NCI-H1105 (cell line): ENCODE results near the gene UROC1.
"Not testable (repeated sequence)": the region's sequence is repeated elsewhere in the genome, so short reads cannot be mapped to it uniquely, and the experiment has no call there.

Experiments
- DNase-seq: peaks from one replicate; lab custom pipeline; 2025; lab: John Stamatoyannopoulos, UW

The UROC1 gene

DNA sequence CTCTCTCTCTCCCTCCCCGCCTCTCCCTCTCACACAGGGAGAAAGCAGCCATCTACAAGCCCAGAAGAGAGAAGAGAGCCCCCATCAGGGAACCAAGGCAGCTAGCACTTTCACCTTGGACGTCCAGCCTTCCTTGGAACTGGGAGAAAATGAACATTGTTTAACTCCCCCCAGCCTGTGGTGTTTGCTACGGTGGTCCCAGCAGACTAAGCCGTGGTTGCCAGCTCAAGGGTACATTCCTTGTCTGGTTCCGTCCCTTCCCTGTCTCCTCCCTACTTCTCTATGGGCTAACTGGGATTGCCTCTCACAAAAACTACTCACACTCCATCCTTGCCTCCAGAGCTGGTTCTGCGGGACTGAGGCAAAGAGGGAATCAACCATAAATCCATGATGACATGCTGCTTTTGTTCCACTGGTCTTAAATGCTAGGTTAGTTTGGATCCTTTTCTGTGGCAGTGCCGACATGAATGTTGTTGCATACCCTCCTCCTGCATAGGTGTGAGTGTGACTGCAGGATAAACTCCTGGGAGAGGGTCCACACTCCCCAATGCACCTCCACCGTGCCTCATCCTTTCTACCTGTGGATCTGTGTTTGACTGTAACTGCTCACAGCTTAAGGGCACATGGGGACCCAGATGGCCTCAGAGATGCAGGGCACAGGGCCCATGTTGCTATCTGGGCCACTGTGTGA is 29.1 kb upstream of the UROC1 start:
- no peak for DNase-seq

DNA sequence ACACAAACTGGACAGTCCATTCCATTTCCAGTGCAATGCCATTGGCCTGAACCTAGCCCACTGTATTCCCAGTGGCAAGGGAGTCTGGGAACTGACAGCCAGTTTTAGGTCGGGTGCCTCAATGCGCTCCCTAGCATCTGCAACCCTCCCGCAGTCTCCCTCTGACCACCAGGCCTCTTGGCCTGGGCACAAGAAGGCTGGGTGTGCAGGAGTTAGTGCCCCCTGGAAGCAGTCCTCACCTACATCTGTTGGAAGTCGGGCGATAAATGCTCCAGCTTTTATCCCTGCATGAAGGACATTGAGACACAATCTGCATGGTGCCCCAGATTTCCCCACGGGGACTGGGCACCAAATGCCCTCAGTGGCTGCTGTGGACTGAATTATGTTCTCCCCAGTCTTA is 28.4 kb upstream of the UROC1 start:
- no peak for DNase-seq

DNA sequence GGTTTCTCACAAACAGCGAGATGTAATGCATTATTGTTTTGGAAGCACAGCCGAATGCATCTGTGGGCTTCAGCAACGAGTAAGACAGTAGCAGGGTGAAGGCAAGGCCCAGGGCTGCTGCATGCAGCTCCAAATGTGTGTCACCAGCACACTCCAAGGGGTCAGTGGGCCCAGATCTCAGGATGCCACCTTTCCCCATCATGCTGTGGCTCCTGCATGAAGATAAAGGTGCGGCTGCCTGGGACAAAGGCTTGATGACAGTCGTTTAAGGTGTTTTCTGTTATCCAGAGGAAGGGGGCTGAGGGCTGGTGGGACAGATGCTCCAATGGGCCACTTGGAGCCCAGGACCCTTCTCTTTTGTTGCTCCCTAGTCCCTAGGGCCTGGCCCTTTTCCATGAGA is 28.0 kb upstream of the UROC1 start:
- DNase-seq: no peak

DNA sequence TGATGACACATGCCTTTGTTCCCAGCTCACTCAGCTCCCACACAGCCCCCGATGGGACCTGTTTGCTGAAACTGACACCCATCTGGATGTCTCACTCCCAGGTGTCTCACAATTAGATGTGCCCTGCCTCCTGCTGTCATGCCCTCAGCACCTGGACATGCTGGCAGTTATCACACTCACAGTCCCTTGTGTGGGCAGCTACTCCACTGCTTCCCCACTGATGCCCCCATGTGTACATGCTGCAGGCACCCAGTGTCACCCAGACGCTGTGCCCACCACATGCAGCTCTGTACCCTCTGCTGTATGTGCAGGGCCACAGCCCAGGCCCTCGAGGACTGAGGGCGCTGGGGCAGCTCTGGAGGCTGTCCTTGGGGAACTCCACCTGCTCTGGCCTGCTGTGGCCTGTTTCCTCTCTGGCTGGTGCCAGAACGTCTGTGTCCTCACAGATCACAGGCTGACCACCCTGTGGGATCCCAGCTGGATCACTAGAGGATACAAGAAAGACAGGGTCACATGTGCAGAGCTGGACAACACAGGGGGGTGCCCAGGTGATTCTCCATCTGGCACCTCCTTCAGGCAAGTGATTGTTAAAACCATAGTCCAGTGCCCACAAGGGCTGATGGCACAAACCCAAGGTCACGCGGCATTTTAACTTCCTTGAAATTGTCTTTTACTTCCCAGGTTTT is 27.2 kb upstream of the UROC1 start:
- no peak for DNase-seq

DNA sequence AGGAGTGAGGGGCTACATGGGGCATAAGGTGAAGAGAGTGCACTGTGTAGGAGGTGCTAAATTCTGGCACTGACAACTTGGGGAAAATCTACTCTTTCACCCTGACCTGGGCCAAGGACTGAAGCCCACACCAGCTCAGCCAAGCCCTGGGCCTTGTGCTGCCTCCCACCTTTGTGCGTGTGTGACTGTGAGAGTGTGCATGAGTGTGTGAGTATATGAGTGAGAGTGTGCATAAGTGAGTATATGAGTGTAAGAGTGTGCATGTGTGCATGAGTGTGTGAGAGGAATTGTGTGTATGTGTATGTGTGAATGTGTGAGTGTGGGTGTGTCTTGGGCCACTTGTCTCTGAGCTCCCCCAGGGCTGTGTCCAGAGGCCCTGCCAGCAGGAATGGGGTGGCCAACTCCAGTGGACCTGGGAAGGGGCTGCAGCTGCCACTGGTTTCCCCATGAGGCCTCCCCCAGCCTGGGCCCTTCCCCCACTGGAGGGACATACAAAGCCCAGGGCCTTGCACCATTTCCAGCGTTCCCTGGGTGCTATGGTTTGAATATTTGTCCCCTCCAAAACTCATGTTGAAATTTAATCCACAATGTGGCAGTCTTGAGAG is 26.0 kb upstream of the UROC1 start:
- DNase-seq: no peak

DNA sequence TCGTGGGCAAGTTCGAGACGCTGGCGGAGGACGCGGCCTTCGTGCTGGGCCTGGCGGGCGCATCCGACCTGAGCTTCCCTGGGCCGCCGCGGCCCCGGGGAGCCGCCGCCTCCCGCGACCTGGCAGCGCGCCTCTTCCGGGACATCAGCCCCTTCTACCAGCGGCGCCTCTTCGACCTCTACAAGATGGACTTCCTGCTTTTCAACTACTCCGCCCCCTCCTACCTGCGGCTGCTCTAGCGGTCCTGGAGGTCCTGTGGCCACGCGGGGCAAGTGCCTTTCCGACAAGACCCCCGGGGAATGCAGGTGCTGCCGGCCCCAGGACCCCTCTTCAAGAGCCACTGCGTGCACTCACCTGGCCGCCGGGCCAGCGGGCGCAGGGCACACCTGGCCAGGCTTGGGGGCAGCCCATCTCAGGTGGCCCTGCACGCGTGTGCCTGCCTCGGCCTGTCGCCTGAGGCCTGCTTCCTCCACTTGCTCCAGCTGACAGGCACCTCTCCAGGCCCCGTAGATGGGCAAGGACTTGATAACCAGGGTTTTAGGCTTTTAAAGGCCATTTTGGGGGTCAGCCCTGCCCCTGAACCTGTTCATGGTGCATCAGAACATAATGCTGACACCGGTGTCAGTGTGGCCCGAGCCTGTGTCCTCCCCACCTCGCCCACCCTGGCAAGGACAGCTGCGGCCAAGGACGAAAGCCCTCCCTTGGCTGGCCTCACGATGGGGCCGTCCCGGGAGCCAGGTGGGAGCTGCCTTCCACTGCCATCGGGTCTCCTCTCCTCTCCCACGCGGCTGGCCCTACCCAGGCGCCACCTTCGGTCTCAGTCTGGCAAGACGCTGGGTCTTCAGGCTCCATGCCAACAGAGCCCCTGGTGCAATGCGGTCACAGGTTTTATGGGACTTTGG is 25.0 kb upstream of the UROC1 start:
- DNase-seq: no peak

DNA sequence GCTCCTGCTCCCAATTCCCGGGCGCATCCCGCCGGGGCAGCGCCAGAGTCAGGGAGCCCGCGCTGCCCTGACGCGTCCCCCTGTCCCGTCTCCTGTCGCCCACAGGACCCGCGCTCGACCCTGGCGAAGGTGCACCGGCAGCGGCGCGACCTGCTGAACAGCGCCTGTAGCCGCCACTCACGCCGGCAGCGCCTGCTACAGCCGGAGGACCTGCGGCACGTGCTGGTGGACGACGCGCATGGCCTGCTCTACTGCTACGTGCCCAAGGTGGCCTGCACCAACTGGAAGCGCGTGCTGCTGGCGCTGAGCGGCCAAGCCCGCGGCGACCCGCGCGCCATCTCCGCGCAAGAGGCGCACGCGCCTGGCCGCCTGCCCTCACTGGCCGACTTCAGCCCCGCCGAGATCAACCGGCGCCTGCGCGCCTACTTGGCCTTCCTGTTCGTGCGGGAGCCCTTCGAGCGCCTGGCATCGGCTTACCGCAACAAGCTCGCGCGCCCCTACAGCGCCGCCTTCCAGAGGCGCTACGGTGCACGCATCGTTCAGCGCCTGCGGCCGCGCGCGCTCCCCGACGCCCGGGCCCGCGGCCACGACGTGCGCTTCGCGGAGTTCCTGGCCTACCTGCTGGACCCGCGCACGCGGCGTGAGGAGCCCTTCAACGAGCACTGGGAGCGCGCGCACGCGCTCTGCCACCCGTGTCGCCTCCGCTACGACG is 24.2 kb upstream of the UROC1 start:
- no peak for DNase-seq

DNA sequence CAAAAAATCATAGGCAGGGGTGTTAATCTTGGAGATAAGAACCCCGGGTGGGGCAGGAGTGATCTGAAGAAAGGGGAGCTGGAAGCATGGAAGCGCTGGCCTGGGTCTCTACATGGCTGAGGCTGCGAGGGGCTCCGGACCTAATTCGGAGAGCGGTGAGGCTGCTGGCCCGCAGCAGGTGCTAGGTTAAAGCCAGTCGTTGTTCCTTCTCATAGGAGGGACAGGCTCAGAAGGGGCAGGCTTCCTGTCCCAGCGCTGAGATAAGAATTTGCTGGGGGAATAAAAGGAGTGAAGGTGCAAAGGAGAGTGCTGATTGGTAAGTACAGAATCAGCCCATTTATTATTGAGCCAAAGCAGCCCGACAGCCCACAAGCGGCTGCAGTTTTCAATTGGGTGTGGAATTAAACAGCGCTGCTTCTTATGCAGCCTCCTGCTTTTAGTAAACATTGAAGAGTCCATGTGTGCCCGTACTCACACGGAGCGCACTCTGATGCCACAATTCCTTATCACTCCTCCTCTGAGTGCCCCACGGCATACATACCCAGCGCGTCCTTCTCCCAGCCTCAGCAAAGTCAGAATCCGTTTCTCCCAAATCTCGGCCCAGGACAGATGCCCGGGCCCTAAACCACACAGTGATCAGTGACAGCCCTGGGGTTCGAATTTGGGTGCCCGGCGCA is 23.5 kb upstream of the UROC1 start:
- no peak for DNase-seq

DNA sequence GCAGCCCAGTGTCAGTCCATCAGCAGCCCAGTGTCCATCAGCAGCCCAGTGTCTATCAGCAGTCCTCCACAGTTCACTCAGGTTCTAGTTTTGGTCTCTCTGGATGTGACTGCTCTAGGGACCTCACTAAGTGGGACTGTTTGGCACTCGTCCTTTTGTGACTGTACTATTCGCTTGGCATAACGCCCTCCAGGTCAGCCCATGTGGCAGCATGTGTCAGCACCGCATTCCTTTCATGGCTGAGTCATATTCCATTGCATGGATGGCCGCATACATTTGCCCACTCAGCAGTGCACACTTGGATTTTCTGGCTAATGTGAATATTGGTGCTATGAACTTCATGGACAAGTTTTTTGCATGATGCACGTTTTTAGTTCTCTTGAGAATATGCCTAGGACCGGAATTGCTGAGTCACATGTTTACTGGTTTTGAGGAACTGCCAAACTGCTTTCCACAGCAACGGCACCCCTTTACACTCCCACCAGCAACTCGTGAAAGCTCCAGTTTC is 22.8 kb upstream of the UROC1 start:
- DNase-seq: no peak

DNA sequence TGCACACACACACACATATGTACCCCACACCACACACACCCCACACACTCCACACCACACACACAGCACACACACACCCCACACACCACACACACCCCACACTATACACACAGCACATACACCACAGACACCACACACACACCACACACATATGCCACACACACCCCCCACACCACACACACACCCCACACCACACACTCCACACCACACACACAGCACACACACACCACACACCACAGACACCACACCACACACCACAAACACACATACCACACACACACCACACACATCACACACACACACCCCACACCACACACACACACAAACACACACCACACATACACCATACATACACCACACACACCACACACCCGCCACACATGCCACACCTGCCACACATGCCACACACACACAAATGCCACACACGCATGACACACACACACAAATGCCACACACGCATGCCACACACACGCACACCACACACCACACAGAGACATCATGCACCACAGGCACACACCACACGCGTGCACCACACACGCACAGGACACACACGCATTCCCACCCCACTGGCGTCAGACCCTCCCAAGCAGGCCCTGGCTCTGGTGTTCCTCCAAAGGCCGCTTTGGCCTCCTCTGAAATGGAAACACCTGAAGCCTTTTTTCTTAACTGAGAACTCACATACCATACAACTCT is 22.1 kb upstream of the UROC1 start:
- DNase-seq: no peak

DNA sequence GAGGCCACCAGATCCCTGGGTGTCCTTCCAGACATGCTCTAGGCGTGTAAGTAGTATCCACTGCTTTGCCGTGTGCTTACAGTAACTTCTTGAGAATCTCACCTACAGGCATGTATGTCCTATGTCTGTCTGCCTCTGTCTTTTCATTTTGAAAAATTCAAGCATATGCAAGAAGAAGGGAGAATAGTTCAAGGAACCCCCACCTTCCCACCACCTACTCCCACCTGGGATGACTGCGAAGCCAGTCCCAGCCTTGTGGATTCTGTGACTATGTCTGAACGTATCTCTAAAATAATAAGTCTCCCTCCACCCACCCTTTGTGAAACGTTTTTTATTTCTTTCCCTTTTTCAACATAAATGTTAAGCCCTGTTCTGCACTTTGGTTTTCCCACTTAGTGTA is 21.4 kb upstream of the UROC1 start:
- DNase-seq: no peak

DNA sequence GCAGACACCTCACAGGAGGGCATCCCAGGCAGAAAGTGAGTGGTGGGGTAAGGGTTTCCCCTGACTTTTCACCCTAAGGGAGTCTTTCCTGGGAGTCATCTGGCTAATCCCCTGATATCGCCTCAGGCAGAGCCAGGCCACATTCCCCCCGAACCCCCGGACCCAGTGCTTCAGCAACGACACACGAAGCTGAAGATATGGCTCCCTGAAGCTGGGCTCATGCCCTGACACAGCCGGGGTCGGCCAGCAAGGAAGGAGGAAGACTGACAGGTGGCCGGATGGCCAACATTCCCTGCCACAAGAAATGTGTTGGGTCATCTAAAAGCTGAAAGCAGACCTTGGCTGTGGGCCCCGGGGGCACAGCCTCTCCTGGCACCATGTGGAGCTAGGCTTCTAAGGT is 20.7 kb upstream of the UROC1 start:
- no peak for DNase-seq

DNA sequence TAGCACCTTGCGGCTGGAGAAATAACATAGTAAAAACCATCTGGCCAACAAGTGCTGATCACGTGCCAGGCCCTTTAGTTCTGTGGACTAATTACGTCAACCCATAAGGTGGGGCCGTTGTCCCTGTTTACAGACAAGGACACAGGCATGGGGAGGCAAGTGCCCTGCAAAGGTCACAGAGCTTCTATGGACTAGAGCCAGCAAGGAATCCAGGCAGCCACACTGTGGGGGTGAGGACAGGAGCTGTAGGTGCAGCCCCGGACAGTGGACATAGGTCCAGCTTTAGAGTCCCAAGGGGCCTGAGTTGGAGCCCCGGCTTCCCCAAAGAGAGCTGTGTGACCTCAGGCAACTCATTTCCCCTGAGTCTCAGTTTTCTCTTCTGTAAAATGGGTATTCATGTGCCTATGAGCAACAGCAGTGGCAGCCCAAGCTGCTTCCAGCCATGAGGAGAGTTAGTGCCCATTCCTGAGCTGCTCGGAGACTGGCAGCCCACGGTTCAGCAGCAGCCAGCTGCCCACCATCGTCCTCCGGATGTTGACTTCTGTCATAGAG is 20.2 kb upstream of the UROC1 start:
- DNase-seq: no peak

DNA sequence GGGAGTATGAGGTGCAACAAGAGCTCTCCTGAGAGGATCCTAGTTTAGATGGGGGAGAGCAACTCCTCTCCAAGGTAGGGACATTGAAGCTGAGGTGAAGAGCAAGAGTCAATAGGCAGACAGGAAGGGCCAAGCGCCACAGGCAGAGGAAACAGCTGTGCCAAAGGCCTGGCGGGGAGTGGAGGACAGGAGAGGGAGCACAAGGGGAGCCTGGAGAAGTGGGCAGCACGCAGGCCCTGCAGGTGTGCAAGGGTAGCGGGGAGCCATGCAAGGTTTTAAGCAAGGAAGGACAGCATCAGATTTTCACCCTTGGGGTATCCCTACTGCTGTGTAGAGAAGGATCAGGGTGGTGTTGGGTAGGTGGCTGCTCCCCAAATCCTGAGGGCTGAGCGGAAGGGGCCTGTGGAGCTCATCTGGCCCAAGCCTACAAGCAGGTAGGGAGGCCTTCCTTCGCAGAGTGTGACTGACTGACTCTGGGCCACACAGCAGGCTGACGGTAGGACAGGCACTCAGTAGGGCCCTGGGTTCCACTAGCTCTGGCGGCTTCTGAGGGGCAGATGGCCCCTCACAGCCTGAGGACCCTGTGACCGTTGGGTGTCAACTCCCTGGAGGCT is 19.6 kb upstream of the UROC1 start:
- DNase-seq: no peak

DNA sequence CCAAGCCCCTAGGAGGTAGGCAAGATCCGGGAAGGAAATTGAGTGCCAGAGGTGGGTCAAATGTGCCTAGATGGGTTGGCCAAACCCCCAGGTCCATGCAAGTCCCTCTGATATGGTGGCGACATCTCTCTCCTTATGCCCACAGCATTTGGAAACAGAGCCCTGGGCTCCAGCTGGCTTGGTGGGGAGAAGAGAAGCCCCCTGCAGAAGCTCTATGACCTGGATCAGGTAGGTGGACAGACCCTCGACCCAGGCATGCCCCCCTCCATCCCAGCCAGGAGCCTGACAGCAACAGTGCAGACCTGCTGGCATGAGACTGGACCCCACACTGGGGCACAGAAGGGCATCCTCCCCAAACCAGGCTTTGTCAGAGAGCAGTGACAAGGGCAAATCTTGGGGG is 18.6 kb upstream of the UROC1 start:
- DNase-seq: no peak

DNA sequence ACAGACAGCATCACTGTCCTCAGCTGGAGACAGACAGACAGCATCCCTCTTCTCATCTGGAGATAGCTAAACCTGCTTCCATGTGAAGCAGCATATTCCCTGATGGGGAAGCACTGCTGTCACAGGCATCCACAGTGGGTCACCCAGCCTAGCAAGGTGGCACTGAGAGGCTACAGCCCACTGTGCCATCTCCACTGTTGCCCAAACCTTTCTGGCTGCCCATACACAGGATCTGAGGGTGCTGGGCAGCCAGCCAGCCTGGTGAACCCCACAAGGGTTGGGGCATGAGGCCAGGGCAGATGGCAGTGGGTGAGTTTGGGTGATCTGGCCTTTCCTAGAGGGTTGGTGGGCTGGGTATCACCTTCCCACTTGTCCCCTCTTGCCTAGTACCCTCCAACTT is 18.1 kb upstream of the UROC1 start:
- DNase-seq: no peak

DNA sequence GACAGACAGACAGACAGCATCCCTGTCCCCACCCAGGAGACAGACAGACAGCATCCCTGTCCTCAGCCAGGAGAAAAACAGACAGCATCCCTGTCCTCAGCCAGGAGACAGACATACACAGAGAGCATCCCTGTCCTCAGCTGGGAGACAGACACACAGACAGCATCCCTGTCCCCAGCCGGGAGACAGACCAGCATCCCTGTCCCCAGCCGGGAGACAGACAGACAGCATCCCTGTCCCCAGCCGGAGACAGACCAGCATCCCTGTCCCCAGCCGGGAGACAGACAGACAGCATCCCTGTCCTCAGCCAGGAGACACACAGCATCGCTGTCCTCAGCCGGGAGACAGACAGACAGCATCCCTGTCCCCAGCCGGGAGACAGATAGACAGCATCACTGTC is 17.1 kb upstream of the UROC1 start:
- DNase-seq: not testable (repeated sequence)

DNA sequence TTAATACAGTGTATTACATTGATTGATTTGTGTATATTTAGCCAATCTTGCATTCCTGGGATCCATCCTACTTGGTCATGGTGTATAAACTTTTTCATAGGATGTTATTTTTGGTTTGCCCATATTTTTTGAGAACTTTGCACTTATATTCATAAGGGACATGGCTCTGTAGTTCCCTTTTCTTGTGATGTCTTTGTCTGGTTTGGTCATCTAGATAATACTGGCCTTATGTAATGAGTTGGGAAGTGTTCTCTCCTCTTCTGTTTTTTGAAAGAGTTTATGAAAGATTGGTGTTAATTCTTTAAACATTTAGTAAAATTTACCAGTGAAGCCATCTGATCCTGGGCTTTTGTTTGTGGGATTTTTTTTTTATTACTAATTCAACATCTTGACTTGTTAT is 15.9 kb upstream of the UROC1 start:
- no peak for DNase-seq

DNA sequence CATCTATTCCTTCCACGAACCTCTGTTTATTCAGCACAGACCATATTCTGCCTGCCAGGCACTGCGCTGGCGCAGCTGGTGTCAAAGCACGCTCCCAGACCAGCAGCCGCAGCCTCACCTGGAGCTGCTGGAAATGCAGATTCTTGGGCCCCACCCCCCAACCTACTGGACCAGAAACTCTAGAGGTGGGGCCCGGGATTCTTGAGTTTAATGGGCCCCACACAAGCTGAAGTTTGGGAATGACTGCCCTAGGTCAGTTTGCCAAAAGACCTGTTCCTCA is 13.4 kb upstream of the UROC1 start:
- DNase-seq: no peak
